Measurements from ENCODE around the gene CILP2. TPM values are rescaled to one million over a fixed set of nuclear protein-coding genes. Genes with fewer than 3 reads are reported as not detected.

CILP2 gene
- total RNA-seq, 1 donor from 2014 or later, result 0.98 TPM

- H3K27ac ChIP-seq, result no peak overlapping the region
- DNase-seq (ENCODE audit: extremely low spot score in 2 of 2), result no peak
- H3K9me3 ChIP-seq, result no peaks in the 10 kb centered on the region
- intact Hi-C loops (cut with DNase I), result loop anchor here (10.0 kb wide), 1 partner anchor 412 kb away; no protein-coding TSS in a partner anchor
- H3K36me3 ChIP-seq, result no peaks in the 10 kb centered on the region
- H3K4me1 ChIP-seq, result peaks cover 34% of the 10 kb centered on the region
- no peak overlapping the region for H3K4me3 ChIP-seq
- no peaks in the 10 kb centered on the region for H3K27me3 ChIP-seq
- TF ChIP-seq POLR2A (IDR thresholded peaks at IDR 0.05) (no peak), CTCF (IDR thresholded peaks at IDR 0.05) (no peak), POLR2AphosphoS5 (IDR thresholded peaks at IDR 0.05; ENCODE audit: insufficient read depth in 1 of 2, low read depth in 1 of 2) (no peak)
Measured at GRCh38 chr19:19543101-19543500, 5.0 kb downstream of the CILP2 start.

GRCh38 chr19:19543640-19544039, 5.6 kb downstream of the CILP2 start:
- H3K4me3 ChIP-seq, result no peak overlapping the region
- TF ChIP-seq CTCF (IDR thresholded peaks at IDR 0.05) (no peak), POLR2A (IDR thresholded peaks at IDR 0.05) (no peak), POLR2AphosphoS5 (IDR thresholded peaks at IDR 0.05; ENCODE audit: insufficient read depth in 1 of 2, low read depth in 1 of 2) (no peak)
- intact Hi-C loops (cut with DNase I), result loop anchor here (10.0 kb wide), 1 partner anchor 411 kb away; no protein-coding TSS in a partner anchor
- H3K4me1 ChIP-seq, result peaks cover 29% of the 10 kb centered on the region
- no peak overlapping the region for H3K27ac ChIP-seq
- DNase-seq (ENCODE audit: extremely low spot score in 2 of 2), result no peak
- H3K9me3 ChIP-seq, result no peaks in the 10 kb centered on the region
- no peaks in the 10 kb centered on the region for H3K36me3 ChIP-seq
- H3K27me3 ChIP-seq, result no peaks in the 10 kb centered on the region

GRCh38 chr19:19544257-19544953, 6.3 kb downstream of the CILP2 start:
- H3K27ac ChIP-seq, result no peak overlapping the region
- no peak overlapping the region for H3K4me3 ChIP-seq
- no peak for DNase-seq (ENCODE audit: extremely low spot score in 2 of 2)
- no peaks in the 10 kb centered on the region for H3K36me3 ChIP-seq
- TF ChIP-seq POLR2AphosphoS5 (IDR thresholded peaks at IDR 0.05; ENCODE audit: insufficient read depth in 1 of 2, low read depth in 1 of 2) (no peak), POLR2A (IDR thresholded peaks at IDR 0.05) (no peak), CTCF (IDR thresholded peaks at IDR 0.05) (no peak)
- peaks cover 24% of the 10 kb centered on the region for H3K4me1 ChIP-seq
- H3K27me3 ChIP-seq, result no peaks in the 10 kb centered on the region
- intact Hi-C loops (cut with DNase I), result loop anchor here (10.0 kb wide), 1 partner anchor 410 kb away; no protein-coding TSS in a partner anchor
- H3K9me3 ChIP-seq, result no peaks in the 10 kb centered on the region

- H3K36me3 ChIP-seq, result no peaks in the 10 kb centered on the region
- no peaks in the 10 kb centered on the region for H3K27me3 ChIP-seq
- no peak overlapping the region for H3K27ac ChIP-seq
- DNase-seq (ENCODE audit: extremely low spot score in 2 of 2), result no peak
- intact Hi-C loops (cut with DNase I), result loop anchor here (10.0 kb wide), 1 partner anchor 410 kb away; no protein-coding TSS in a partner anchor
- no peak overlapping the region for H3K4me3 ChIP-seq
- TF ChIP-seq POLR2A (IDR thresholded peaks at IDR 0.05), result no peak
- no peak for TF ChIP-seq CTCF (IDR thresholded peaks at IDR 0.05)
- no peak for TF ChIP-seq POLR2AphosphoS5 (IDR thresholded peaks at IDR 0.05; ENCODE audit: insufficient read depth in 1 of 2, low read depth in 1 of 2)
- peaks cover 26% of the 10 kb centered on the region for H3K4me1 ChIP-seq
- no peaks in the 10 kb centered on the region for H3K9me3 ChIP-seq
Measured at GRCh38 chr19:19544954-19545591, 7.0 kb downstream of the CILP2 start.

GRCh38 chr19:19545707-19546106, 7.6 kb downstream of the CILP2 start:
- no peak for DNase-seq (ENCODE audit: extremely low spot score in 2 of 2)
- H3K27ac ChIP-seq, result no peak overlapping the region
- peaks cover 22% of the 10 kb centered on the region for H3K4me1 ChIP-seq
- no peaks in the 10 kb centered on the region for H3K9me3 ChIP-seq
- no peak for TF ChIP-seq POLR2AphosphoS5 (IDR thresholded peaks at IDR 0.05; ENCODE audit: insufficient read depth in 1 of 2, low read depth in 1 of 2)
- TF ChIP-seq CTCF (IDR thresholded peaks at IDR 0.05), result no peak
- TF ChIP-seq POLR2A (IDR thresholded peaks at IDR 0.05), result no peak
- intact Hi-C loops (cut with DNase I), result loop anchor here (10.0 kb wide), 1 partner anchor 409 kb away; no protein-coding TSS in a partner anchor
- no peaks in the 10 kb centered on the region for H3K27me3 ChIP-seq
- H3K36me3 ChIP-seq, result no peaks in the 10 kb centered on the region
- H3K4me3 ChIP-seq, result no peak overlapping the region
